ENCODE measurements around the gene FFAR1.

- no peak for TF ChIP-seq CTCF (conservative IDR thresholded peaks at IDR 0.05; ENCODE audit: low read length)
- TF ChIP-seq EZH2phosphoT487 (IDR thresholded peaks at IDR 0.05; ENCODE audit: borderline replicate concordance, low read depth, low read length) = no peak
Observed at GRCh38 chr19:35331551-35332214, 16.0 kb upstream of the FFAR1 start.
